Stimulated activated effector memory CD8-positive, alpha-beta T cell treated with anti-CD3 and anti-CD28 coated beads, Interleukin-12 subunit alpha, Interleukin-12 subunit beta, amount 100 ng/mL, for 72 hours (primary cell): ENCODE measurements around the gene TENM4.

Source experiments
- ATAC-seq: fragments of 150-1000 bp; cut with Tn5 transposase; 2 replicates; pipeline ENCODE4 v1.10.0; 2021
- DNase-seq, 2 donors: peaks; one replicate each; pipeline ENCODE4 v3.0.0; 2021 to 2022; ENCODE audit warnings: low spot score in 2 of 2
- H3K27ac Mint-ChIP-seq: one replicate; pipeline ENCODE4 v1.8.0; 2022; ENCODE audit warnings: mild to moderate bottlenecking, mixed read lengths
- H3K36me3 Mint-ChIP-seq: one replicate; pipeline ENCODE4 v1.8.0; 2022; ENCODE audit warnings: mild to moderate bottlenecking, mixed read lengths
- H3K4me1 Mint-ChIP-seq: one replicate; pipeline ENCODE4 v1.8.0; 2022; ENCODE audit warnings: mixed read lengths
- H3K4me3 Mint-ChIP-seq: one replicate; pipeline ENCODE4 v1.8.0; 2022; ENCODE audit warnings: mild to moderate bottlenecking, mixed read lengths
- H3K9me3 Mint-ChIP-seq: one replicate; pipeline ENCODE4 v1.8.0; 2022; ENCODE audit warnings: mixed read lengths

Gene TENM4

GRCh38 chr11:79044201-79044600 is 396.6 kb downstream of the TENM4 start:
- DNase-seq (no peak), ATAC-seq (no peak)
- H3K9me3 Mint-ChIP-seq, result no peaks in the 10 kb centered on the region
- no peak overlapping the region for H3K27ac Mint-ChIP-seq
- H3K4me3 Mint-ChIP-seq, result no peak overlapping the region
- no peaks in the 10 kb centered on the region for H3K36me3 Mint-ChIP-seq
- H3K4me1 Mint-ChIP-seq, result no peaks in the 10 kb centered on the region

- H3K4me3 Mint-ChIP-seq, result no peak overlapping the region
- DNase-seq, result no peak
- no peak overlapping the region for H3K27ac Mint-ChIP-seq
- no peaks in the 10 kb centered on the region for H3K36me3 Mint-ChIP-seq
- H3K4me1 Mint-ChIP-seq, result no peaks in the 10 kb centered on the region
- H3K9me3 Mint-ChIP-seq, result no peaks in the 10 kb centered on the region
- ATAC-seq, result no peak
These were observed 397.1 kb downstream of the TENM4 start for GRCh38 chr11:79043726-79044125.

- Mint-ChIP-seq H3K4me3 (no peak overlapping the region), H3K4me1 (no peaks in the 10 kb centered on the region), H3K27ac (no peak overlapping the region), H3K36me3 (no peaks in the 10 kb centered on the region), H3K9me3 (no peaks in the 10 kb centered on the region)
- DNase-seq (no peak), ATAC-seq (no peak)
These were observed 398.0 kb downstream of the TENM4 start for GRCh38 chr11:79042824-79043223.

- H3K36me3 Mint-ChIP-seq, result no peaks in the 10 kb centered on the region
- no peaks in the 10 kb centered on the region for H3K4me1 Mint-ChIP-seq
- no peak overlapping the region for H3K27ac Mint-ChIP-seq
- H3K4me3 Mint-ChIP-seq, result no peak overlapping the region
- DNase-seq, result no peak
- H3K9me3 Mint-ChIP-seq, result no peaks in the 10 kb centered on the region
- ATAC-seq, result no peak
These were observed 400.5 kb downstream of the TENM4 start for GRCh38 chr11:79040348-79040747.

GRCh38 chr11:79039122-79039521 is 401.7 kb downstream of the TENM4 start:
- Mint-ChIP-seq H3K4me1 (no peaks in the 10 kb centered on the region), H3K4me3 (no peak overlapping the region), H3K9me3 (no peaks in the 10 kb centered on the region), H3K27ac (no peak overlapping the region), H3K36me3 (no peaks in the 10 kb centered on the region)
- no peak for ATAC-seq
- DNase-seq, result no peak

GRCh38 chr11:79035881-79036280 is 404.9 kb downstream of the TENM4 start:
- DNase-seq (no peak), ATAC-seq (no peak)
- Mint-ChIP-seq H3K4me1 (no peaks in the 10 kb centered on the region), H3K36me3 (no peaks in the 10 kb centered on the region), H3K27ac (no peak overlapping the region), H3K4me3 (no peak overlapping the region), H3K9me3 (no peaks in the 10 kb centered on the region)

- no peaks in the 10 kb centered on the region for H3K9me3 Mint-ChIP-seq
- no peaks in the 10 kb centered on the region for H3K4me1 Mint-ChIP-seq
- DNase-seq, result no peak
- H3K4me3 Mint-ChIP-seq, result no peak overlapping the region
- no peak for ATAC-seq
- H3K36me3 Mint-ChIP-seq, result no peaks in the 10 kb centered on the region
- no peak overlapping the region for H3K27ac Mint-ChIP-seq
These were observed 407.0 kb downstream of the TENM4 start for GRCh38 chr11:79033833-79034232.

- Mint-ChIP-seq H3K27ac (no peak overlapping the region), H3K4me1 (peaks cover 6% of the 10 kb centered on the region), H3K36me3 (no peaks in the 10 kb centered on the region), H3K4me3 (no peak overlapping the region), H3K9me3 (peaks cover 4% of the 10 kb centered on the region)
- ATAC-seq (no peak), DNase-seq (no peak)
These were observed 410.4 kb downstream of the TENM4 start for GRCh38 chr11:79030448-79030847.

GRCh38 chr11:79028225-79028624 is 412.6 kb downstream of the TENM4 start:
- no peak overlapping the region for H3K4me3 Mint-ChIP-seq
- no peak for ATAC-seq
- no peaks in the 10 kb centered on the region for H3K36me3 Mint-ChIP-seq
- no peak overlapping the region for H3K27ac Mint-ChIP-seq
- H3K4me1 Mint-ChIP-seq, result peaks cover 6% of the 10 kb centered on the region
- H3K9me3 Mint-ChIP-seq, result peaks cover 4% of the 10 kb centered on the region
- DNase-seq, result no peak

- Mint-ChIP-seq H3K9me3 (peaks cover 4% of the 10 kb centered on the region), H3K36me3 (no peaks in the 10 kb centered on the region), H3K4me1 (peaks cover 6% of the 10 kb centered on the region), H3K4me3 (no peak overlapping the region), H3K27ac (no peak overlapping the region)
- DNase-seq, result no peak
- no peak for ATAC-seq
These were observed 413.9 kb downstream of the TENM4 start for GRCh38 chr11:79026803-79027445.

- no peak for ATAC-seq
- Mint-ChIP-seq H3K27ac (no peak overlapping the region), H3K9me3 (peaks cover 4% of the 10 kb centered on the region), H3K4me1 (peaks cover 6% of the 10 kb centered on the region), H3K36me3 (no peaks in the 10 kb centered on the region), H3K4me3 (no peak overlapping the region)
- DNase-seq, result no peak
These were observed 415.2 kb downstream of the TENM4 start for GRCh38 chr11:79025622-79026021.

GRCh38 chr11:79025097-79025496 is 415.7 kb downstream of the TENM4 start:
- Mint-ChIP-seq H3K9me3 (peaks cover 4% of the 10 kb centered on the region), H3K4me3 (no peak overlapping the region), H3K4me1 (peaks cover 6% of the 10 kb centered on the region), H3K36me3 (no peaks in the 10 kb centered on the region), H3K27ac (no peak overlapping the region)
- ATAC-seq, result no peak
- no peak for DNase-seq

GRCh38 chr11:79022265-79022664 is 418.6 kb downstream of the TENM4 start:
- ATAC-seq (no peak), DNase-seq (no peak)
- Mint-ChIP-seq H3K36me3 (no peaks in the 10 kb centered on the region), H3K4me3 (no peak overlapping the region), H3K27ac (no peak overlapping the region), H3K9me3 (peaks cover 4% of the 10 kb centered on the region), H3K4me1 (peaks cover 6% of the 10 kb centered on the region)

GRCh38 chr11:79021601-79022000 is 419.2 kb downstream of the TENM4 start:
- Mint-ChIP-seq H3K4me1 (peaks cover 2% of the 10 kb centered on the region), H3K27ac (no peak overlapping the region), H3K36me3 (no peaks in the 10 kb centered on the region), H3K9me3 (peaks cover under 1% of the 10 kb centered on the region), H3K4me3 (no peak overlapping the region)
- DNase-seq, result no peak
- no peak for ATAC-seq

- Mint-ChIP-seq H3K27ac (no peak overlapping the region), H3K4me3 (no peak overlapping the region), H3K9me3 (no peaks in the 10 kb centered on the region), H3K36me3 (no peaks in the 10 kb centered on the region), H3K4me1 (no peaks in the 10 kb centered on the region)
- ATAC-seq (no peak), DNase-seq (no peak)
These were observed 420.9 kb downstream of the TENM4 start for GRCh38 chr11:79019975-79020374.

GRCh38 chr11:79019277-79019676 is 421.6 kb downstream of the TENM4 start:
- H3K4me3 Mint-ChIP-seq, result no peak overlapping the region
- no peak for ATAC-seq

GRCh38 chr11:79018371-79018849 is 422.4 kb downstream of the TENM4 start:
- H3K27ac Mint-ChIP-seq, result no peak overlapping the region
- DNase-seq, result no peak
- no peaks in the 10 kb centered on the region for H3K4me1 Mint-ChIP-seq
- peaks cover 3% of the 10 kb centered on the region for H3K9me3 Mint-ChIP-seq
- no peak overlapping the region for H3K4me3 Mint-ChIP-seq
- no peaks in the 10 kb centered on the region for H3K36me3 Mint-ChIP-seq
- ATAC-seq, result peak; percentile 49

More at GRCh38 chr11:79019277-79019676, 421.6 kb downstream of the TENM4 start:
- H3K27ac Mint-ChIP-seq, result no peak overlapping the region
- no peaks in the 10 kb centered on the region for H3K4me1 Mint-ChIP-seq
- no peaks in the 10 kb centered on the region for H3K9me3 Mint-ChIP-seq
- H3K36me3 Mint-ChIP-seq, result no peaks in the 10 kb centered on the region
- no peak for DNase-seq
